Measurements from ENCODE around the gene COPS8. TPM values are rescaled to one million over a fixed set of nuclear protein-coding genes. Genes with fewer than 3 reads are reported as not detected.

COPS8 gene
- total and polyA plus RNA-seq, 2 experiments from 2014 or later, result 120 to 130 TPM

GRCh38 chr2:237122214-237122666 is 36.6 kb downstream of the COPS8 start:
- Mint-ChIP-seq H3K27ac (peak overlapping the region; percentile 82; the same call in 1 of the 2 replicates), H3K36me3 (ENCODE audit: low read depth) (peaks cover 5% of the 10 kb centered on the region; the same call in 2 of the 3 replicates), H3K27me3 (ENCODE audit: insufficient read depth, low read depth, poor library complexity) (no peaks in the 10 kb centered on the region), H3K4me3 (no peak overlapping the region), H3K4me1 (no peaks in the 10 kb centered on the region), H3K9me3 (peaks cover 14% of the 10 kb centered on the region; the same call in 2 of the 3 replicates)
- Histone ChIP-seq H4K20me1 (replicated peaks; ENCODE audit: insufficient read depth) (no peaks in the 10 kb centered on the region), H3K36me3 (ENCODE audit: insufficient read depth) (no peaks in the 10 kb centered on the region), H2AFZ (no peak overlapping the region), H3K9me2 (ENCODE audit: insufficient read depth) (no peaks in the 10 kb centered on the region), H3F3A (replicated peaks; ENCODE audit: low read depth) (no peaks in the 10 kb centered on the region), H3K4me1 (ENCODE audit: insufficient read depth) (no peaks in the 10 kb centered on the region), H3K79me2 (replicated peaks; ENCODE audit: insufficient read depth) (no peaks in the 10 kb centered on the region), H3K4me2 (no peak overlapping the region), H3K27ac (ENCODE audit: low read depth) (no peak overlapping the region), H3K27me3 (ENCODE audit: insufficient read depth) (no peaks in the 10 kb centered on the region), H3K4me3 (no peak overlapping the region)
- peak; percentile 98 for ATAC-seq
- peak; percentile 82 for DNase-seq (ENCODE audit: low spot score)
- peak; percentile 73 for TF ChIP-seq CREB1 (CRISPR knock-in tag; IDR thresholded peaks at IDR 0.05; ENCODE audit: low read depth)
- TF ChIP-seq REST (IDR thresholded peaks at IDR 0.05; ENCODE audit: unreplicated experiment), result no peak
- peak; percentile 62 to 89 for TF ChIP-seq CTCF (conservative IDR thresholded peaks at IDR 0.05; ENCODE audit: low read depth in 2 of 2)
- TF ChIP-seq EZH2phosphoT487 (IDR thresholded peaks at IDR 0.05; ENCODE audit: unreplicated experiment), result no peak
- TF ChIP-seq NANOG (IDR thresholded peaks at IDR 0.05; ENCODE audit: borderline replicate concordance), result no peak
- TF ChIP-seq JUNB (IDR thresholded peaks at IDR 0.05; ENCODE audit: unreplicated experiment), result no peak
- no peak for TF ChIP-seq ZNF462 (CRISPR knock-in tag; IDR thresholded peaks at IDR 0.05)

Data from GM23338 (cell line).